Adrenal gland (tissue), 5 donors: ENCODE data around the gene PRKD1.

Experiments
- CTCF ChIP-seq, 6 experiments: fragments of 450-650 bp in 4 of 6; fragments of 200-600 bp in 2 of 6; sonication (generic) in 1 of 6; IDR thresholded peaks; 1 replicate in 5 of 6; 2 replicates in 1 of 6; pipeline versions ENCODE4 v1.5.1 to v1.8.0; 2016 to 2021; ENCODE audit warnings: antibody characterized with exemption in 6 of 6, mild to moderate bottlenecking in 2 of 6, moderate library complexity in 1 of 6
- POLR2A ChIP-seq, 2 donors: fragments of 450-650 bp; IDR thresholded peaks; one replicate each; pipeline ENCODE4 v1.6.1; 2017; ENCODE audit warnings: antibody characterized with exemption in 2 of 2, mild to moderate bottlenecking in 2 of 2, moderate library complexity in 1 of 2
- donor health status: DM: no; HTN: no; CAD: no.

GRCh38 chr14:29630566-29631160 is 297.0 kb downstream of the PRKD1 start:
- TF ChIP-seq POLR2A (IDR thresholded peaks at IDR 0.05) (no peak), CTCF (IDR thresholded peaks at IDR 0.05) (no peak)
